H9 (cell line): Measurements from ENCODE around the gene SOX8. TPM values are rescaled to one million over a fixed set of nuclear protein-coding genes. Genes with fewer than 3 reads are reported as not detected.

ENCODE experiments used
- DNase-seq: peaks from one replicate; pipeline ENCODE4 v3.0.0-alpha.2; 2017
- H2AFZ ChIP-seq: one replicate; pipeline ENCODE4 v1.6.1; 2013; ENCODE audit warnings: mild to moderate bottlenecking, low read length, control low read depth, moderate library complexity
- H2AK5ac ChIP-seq: 2 replicates; pipeline ENCODE4 v1.6.1; 2013; ENCODE audit warnings: low read length, control low read depth, mixed read lengths; ENCODE audit not compliant: insufficient read length
- H2BK120ac ChIP-seq: one replicate; pipeline ENCODE4 v1.6.1; 2013; ENCODE audit warnings: low read depth, mild to moderate bottlenecking, low read length, control low read depth, inconsistent platforms; ENCODE audit not compliant: poor library complexity, severe bottlenecking
- H2BK12ac ChIP-seq: 2 replicates; pipeline ENCODE4 v1.6.1; 2013; ENCODE audit warnings: low read length, control low read depth, mixed read lengths, low read depth; ENCODE audit not compliant: insufficient read length
- H2BK15ac ChIP-seq: 2 replicates; pipeline ENCODE4 v1.6.1; 2013; ENCODE audit warnings: low read depth, low read length, control low read depth
- H2BK20ac ChIP-seq: one replicate; pipeline ENCODE4 v1.6.1; 2013; ENCODE audit warnings: low read depth, mild to moderate bottlenecking, low read length, control low read depth, inconsistent platforms; ENCODE audit not compliant: poor library complexity, severe bottlenecking
- H2BK5ac ChIP-seq: 2 replicates; pipeline ENCODE4 v1.6.1; 2013; ENCODE audit warnings: low read length, control low read depth, mixed read lengths; ENCODE audit not compliant: insufficient read length
- H3K14ac ChIP-seq: 2 replicates; pipeline ENCODE4 v1.6.1; 2013; ENCODE audit warnings: low read length, control low read depth; ENCODE audit not compliant: insufficient read depth
- H3K18ac ChIP-seq: 2 replicates; pipeline ENCODE4 v1.6.1; 2013; ENCODE audit warnings: low read depth, mild to moderate bottlenecking, mixed read lengths, low read length, control low read depth; ENCODE audit not compliant: insufficient read length
- H3K23ac ChIP-seq: 2 replicates; pipeline ENCODE4 v1.6.1; 2013; ENCODE audit warnings: low read length, control low read depth, mixed read lengths, low read depth; ENCODE audit not compliant: insufficient read length
- H3K23me2 ChIP-seq: 2 replicates; pipeline ENCODE4 v1.6.1; 2013; ENCODE audit warnings: low read depth, mild to moderate bottlenecking, mixed read lengths, low read length, control low read depth; ENCODE audit not compliant: insufficient read length, poor library complexity, severe bottlenecking
- H3K27ac ChIP-seq: 2 replicates; pipeline ENCODE4 v1.5.1; 2013; ENCODE audit warnings: low read length, control low read depth, mixed read lengths, low read depth; ENCODE audit not compliant: insufficient read length
- H3K27me3 ChIP-seq: 2 replicates; pipeline ENCODE4 v1.6.1; 2013; ENCODE audit warnings: low read length, control low read depth, inconsistent platforms; ENCODE audit not compliant: insufficient read depth
- H3K4ac ChIP-seq: 2 replicates; pipeline ENCODE4 v1.6.1; 2013; ENCODE audit warnings: low read depth, mild to moderate bottlenecking, control low read depth, inconsistent platforms, low read length, moderate library complexity
- H3K4me1 ChIP-seq: 2 replicates; pipeline ENCODE4 v1.6.1; 2013; ENCODE audit warnings: low read length, control low read depth, inconsistent platforms; ENCODE audit not compliant: insufficient read depth
- H3K4me2 ChIP-seq: 2 replicates; pipeline ENCODE4 v1.6.1; 2013; ENCODE audit warnings: low read length, control low read depth, mixed read lengths; ENCODE audit not compliant: insufficient read length, insufficient read depth
- H3K56ac ChIP-seq: 2 replicates; pipeline ENCODE4 v1.6.1; 2013; ENCODE audit warnings: low read depth, mild to moderate bottlenecking, mixed read lengths, low read length, control low read depth; ENCODE audit not compliant: insufficient read length
- H3K79me1 ChIP-seq: 2 replicates; pipeline ENCODE4 v1.6.1; 2013; ENCODE audit warnings: low read depth, mild to moderate bottlenecking, moderate library complexity, low read length, control low read depth, inconsistent platforms; ENCODE audit not compliant: insufficient read depth, poor library complexity, severe bottlenecking
- H3K79me2 ChIP-seq: 2 replicates; pipeline ENCODE4 v1.6.1; 2013; ENCODE audit warnings: low read length, control low read depth, inconsistent platforms; ENCODE audit not compliant: insufficient read depth
- H3K9ac ChIP-seq: 2 replicates; pipeline ENCODE4 v1.6.1; 2013; ENCODE audit warnings: low read length, control low read depth, mixed read lengths; ENCODE audit not compliant: insufficient read length; ENCODE audit errors: extremely low read depth
- H3K9me3 ChIP-seq: one replicate; pipeline ENCODE4 v1.6.1; 2013; ENCODE audit warnings: low read depth, low read length, inconsistent platforms; ENCODE audit not compliant: control insufficient read depth
- H3T11ph ChIP-seq: one replicate; pipeline ENCODE4 v1.6.1; 2013; ENCODE audit warnings: mild to moderate bottlenecking, low read length, control low read depth, inconsistent platforms
- H4K20me1 ChIP-seq: one replicate; pipeline ENCODE4 v1.6.1; 2013; ENCODE audit not compliant: control insufficient read depth, insufficient read length, insufficient read depth
- H4K5ac ChIP-seq: 2 replicates; pipeline ENCODE4 v1.6.1; 2013; ENCODE audit warnings: low read depth, mild to moderate bottlenecking, mixed read lengths, low read length, control low read depth; ENCODE audit not compliant: insufficient read length
- H4K8ac ChIP-seq: replicated peaks from 2 replicates; pipeline ENCODE4 v1.6.1; 2013; ENCODE audit warnings: low read length, control low read depth, mixed read lengths, low read depth; ENCODE audit not compliant: insufficient read length
- H4K91ac ChIP-seq: 2 replicates; pipeline ENCODE4 v1.6.1; 2013; ENCODE audit warnings: low read depth, mild to moderate bottlenecking, moderate library complexity, mixed read lengths, low read length, control low read depth; ENCODE audit not compliant: insufficient read length
- H3K27ac Mint-ChIP-seq, 3 experiments: 2 replicates in 2 of 3; 3 replicates in 1 of 3; pipeline ENCODE4 v1.8.0; 2020 to 2021; ENCODE audit warnings: mixed read lengths in 3 of 3, mild to moderate bottlenecking in 1 of 3, moderate library complexity in 1 of 3
- H3K27me3 Mint-ChIP-seq: 2 replicates; pipeline ENCODE4 v1.8.0; 2021; ENCODE audit warnings: low read depth, mild to moderate bottlenecking, moderate library complexity, mixed read lengths
- H3K36me3 Mint-ChIP-seq, 3 experiments: 2 replicates in 2 of 3; 3 replicates in 1 of 3; pipeline ENCODE4 v1.8.0; 2020 to 2021; ENCODE audit warnings: low read depth in 3 of 3, mixed read lengths in 3 of 3; ENCODE audit not compliant: insufficient read depth in 1 of 3
- H3K4me1 Mint-ChIP-seq, 2 experiments: 2 replicates each; pipeline ENCODE4 v1.8.0; 2020; ENCODE audit warnings: mixed read lengths in 2 of 2
- H3K4me3 Mint-ChIP-seq, 2 experiments: 2 replicates in 1 of 2; 3 replicates in 1 of 2; pipeline ENCODE4 v1.8.0; 2020 to 2021; ENCODE audit warnings: mild to moderate bottlenecking in 2 of 2, mixed read lengths in 2 of 2, moderate library complexity in 1 of 2
- H3K9me3 Mint-ChIP-seq, 2 experiments: 2 replicates in 1 of 2; 3 replicates in 1 of 2; pipeline ENCODE4 v1.8.0; 2020; ENCODE audit warnings: mild to moderate bottlenecking in 2 of 2, mixed read lengths in 2 of 2, moderate library complexity in 1 of 2
- CTCF ChIP-seq: fragments of 200-600 bp; sonication (generic); conservative IDR thresholded peaks from 3 replicates; pipeline ENCODE4 v1.8.0; 2021; ENCODE audit warnings: antibody characterized with exemption, mild to moderate bottlenecking
- WGBS: extraction: QIAGEN DNeasy Blood & Tissue Kit; methylation state at CpG from one replicate; pipeline ENCODE4 v1.1.7; 2013; ENCODE audit warnings: missing lambda C conversion rate, low lambda C conversion rate, mixed read lengths; ENCODE audit not compliant: insufficient read length; ENCODE audit errors: extremely low coverage; 5-methylcytosine and 5-hydroxymethylcytosine counted together
- total RNA-seq: library from RNA; stranded (reverse); gene quantifications from 2 replicates; pipeline ENCODE4 v1.2.1, GENCODE V29; 2021

Gene SOX8
- total RNA-seq, 1 experiment from 2014 or later: 8.9 TPM

DNA sequence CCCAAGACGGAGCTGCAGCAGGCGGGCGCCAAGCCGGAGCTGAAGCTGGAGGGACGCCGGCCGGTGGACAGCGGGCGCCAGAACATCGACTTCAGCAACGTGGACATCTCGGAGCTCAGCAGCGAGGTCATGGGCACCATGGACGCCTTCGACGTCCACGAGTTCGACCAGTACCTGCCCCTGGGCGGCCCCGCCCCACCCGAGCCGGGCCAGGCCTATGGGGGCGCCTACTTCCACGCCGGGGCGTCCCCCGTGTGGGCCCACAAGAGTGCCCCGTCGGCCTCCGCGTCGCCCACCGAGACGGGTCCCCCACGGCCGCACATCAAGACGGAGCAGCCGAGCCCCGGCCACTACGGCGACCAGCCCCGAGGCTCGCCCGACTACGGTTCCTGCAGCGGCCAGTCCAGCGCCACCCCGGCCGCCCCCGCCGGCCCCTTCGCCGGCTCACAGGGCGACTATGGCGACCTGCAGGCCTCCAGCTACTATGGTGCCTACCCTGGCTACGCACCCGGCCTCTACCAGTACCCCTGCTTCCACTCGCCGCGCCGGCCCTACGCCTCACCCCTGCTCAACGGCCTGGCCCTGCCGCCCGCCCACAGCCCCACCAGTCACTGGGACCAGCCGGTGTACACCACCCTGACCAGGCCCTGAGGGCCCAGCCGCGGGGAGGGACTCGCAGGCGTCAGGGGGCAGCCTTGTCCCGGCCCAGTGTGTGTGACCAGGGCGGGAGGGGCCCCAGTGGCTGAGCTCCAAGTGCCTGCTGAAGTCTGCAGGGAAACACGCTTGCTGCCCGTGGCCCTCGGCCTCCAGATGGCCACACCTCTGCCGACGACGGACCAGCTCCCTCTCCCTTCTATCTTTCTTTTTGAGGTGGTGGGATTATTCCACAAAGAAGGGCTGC lies 3.4 kb downstream of the SOX8 start:
- no peaks in the 10 kb centered on the region for H3K9me3 ChIP-seq
- peaks cover 10% of the 10 kb centered on the region for H3K23me2 ChIP-seq
- Mint-ChIP-seq H3K4me1 (peaks cover 3 to 8% of the 10 kb centered on the region in 2 experiments; a peak in 2 of 4 replicates), H3K27ac (no peak overlapping the region), H3K4me3 (no peak overlapping the region), H3K9me3 (no peaks in the 10 kb centered on the region), H3K36me3 (peaks cover 0 to 2% (median 0%) of the 10 kb centered on the region in 3 experiments; a peak in 2 of 7 replicates), H3K27me3 (peaks cover 21% of the 10 kb centered on the region)
- H4K91ac ChIP-seq: no peak overlapping the region
- H2BK12ac ChIP-seq: no peak overlapping the region
- WGBS: no CpG with 5 or more reads among the region's 78 CpGs
- no peak overlapping the region for H3K4me2 ChIP-seq
- no peak overlapping the region for H2BK15ac ChIP-seq
- H3K18ac ChIP-seq: no peak overlapping the region
- no peaks in the 10 kb centered on the region for H3K79me2 ChIP-seq
- H4K8ac ChIP-seq: no peak overlapping the region
- no peak overlapping the region for H2BK5ac ChIP-seq
- H2BK120ac ChIP-seq: no peak overlapping the region
- H2AK5ac ChIP-seq: no peak overlapping the region
- H3K23ac ChIP-seq: no peak overlapping the region
- no peak overlapping the region for H3K27ac ChIP-seq
- no peak overlapping the region for H2AFZ ChIP-seq
- TF ChIP-seq CTCF: no peak
- H3K4ac ChIP-seq: no peak overlapping the region
- no peak overlapping the region for H3K14ac ChIP-seq
- H3T11ph ChIP-seq: no peak overlapping the region
- H4K5ac ChIP-seq: no peak overlapping the region
- H2BK20ac ChIP-seq: no peak overlapping the region
- DNase-seq: no peak
- no peaks in the 10 kb centered on the region for H3K4me1 ChIP-seq
- no peak overlapping the region for H3K9ac ChIP-seq
- H3K56ac ChIP-seq: no peak overlapping the region
- no peaks in the 10 kb centered on the region for H4K20me1 ChIP-seq
- H3K79me1 ChIP-seq: no peaks in the 10 kb centered on the region
- peaks cover 9% of the 10 kb centered on the region; the same call in 1 of the 2 replicates for H3K27me3 ChIP-seq
